Measurements from ENCODE around the gene MACROD2. TPM values are rescaled to one million over a fixed set of nuclear protein-coding genes. Genes with fewer than 3 reads are reported as not detected.

The MACROD2 gene
- polyA plus RNA-seq, 4 donors: 1.00 to 4.8 (median 1.4) TPM

GRCh38 chr20:15060265-15061060, 1065.1 kb downstream of the MACROD2 start:
- Histone ChIP-seq H3K27ac (ENCODE audit: low read depth in 1 of 3, low read length in 2 of 3) (no peak overlapping the region), H3K9me3 (ENCODE audit: control insufficient read depth in 2 of 2, insufficient read depth in 1 of 2, low read depth in 1 of 2, low read length in 1 of 2) (no peaks in the 10 kb centered on the region), H3K36me3 (ENCODE audit: control insufficient read depth in 3 of 3, insufficient read depth in 2 of 3, low read depth in 1 of 3, low read length in 3 of 3) (no peaks in the 10 kb centered on the region), H3K4me1 (ENCODE audit: control insufficient read depth in 3 of 3, insufficient read depth in 2 of 3, low read depth in 1 of 3, low read length in 2 of 3) (no peaks in the 10 kb centered on the region), H3K4me3 (ENCODE audit: low read depth in 1 of 3, low read length in 3 of 3) (no peak overlapping the region), H3K27me3 (ENCODE audit: control insufficient read depth in 3 of 3, insufficient read depth in 3 of 3, low read length in 3 of 3) (no peaks in the 10 kb centered on the region)
- WGBS, 3 donors: 81 to 87% (median 84%) methylated on average over 8 of the region's 8 CpGs
- FAIRE-seq: no peak
- no peak for DNase-seq

GRCh38 chr20:15061061-15061430, 1065.7 kb downstream of the MACROD2 start:
- no peaks in the 10 kb centered on the region for H3K27me3 ChIP-seq (ENCODE audit: control insufficient read depth in 3 of 3, insufficient read depth in 3 of 3, low read length in 3 of 3)
- no peak for DNase-seq
- no peak overlapping the region for H3K4me3 ChIP-seq (ENCODE audit: low read depth in 1 of 3, low read length in 3 of 3)
- FAIRE-seq: no peak
- H3K9me3 ChIP-seq (ENCODE audit: control insufficient read depth in 2 of 2, insufficient read depth in 1 of 2, low read depth in 1 of 2, low read length in 1 of 2): no peaks in the 10 kb centered on the region
- no peaks in the 10 kb centered on the region for H3K4me1 ChIP-seq (ENCODE audit: control insufficient read depth in 3 of 3, insufficient read depth in 2 of 3, low read depth in 1 of 3, low read length in 2 of 3)
- H3K27ac ChIP-seq (ENCODE audit: low read depth in 1 of 3, low read length in 2 of 3): no peak overlapping the region
- H3K36me3 ChIP-seq (ENCODE audit: control insufficient read depth in 3 of 3, insufficient read depth in 2 of 3, low read depth in 1 of 3, low read length in 3 of 3): no peaks in the 10 kb centered on the region
- 75 to 92% (median 79%) methylated on average over 2 of the region's 2 CpGs for WGBS, 3 donors

- WGBS, 3 donors: 83 to 96% (median 88%) methylated on average over 1 of the region's 1 CpG
- no peak for DNase-seq
- Histone ChIP-seq H3K4me1 (ENCODE audit: control insufficient read depth in 3 of 3, insufficient read depth in 2 of 3, low read depth in 1 of 3, low read length in 2 of 3) (no peaks in the 10 kb centered on the region), H3K36me3 (ENCODE audit: control insufficient read depth in 3 of 3, insufficient read depth in 2 of 3, low read depth in 1 of 3, low read length in 3 of 3) (no peaks in the 10 kb centered on the region), H3K27me3 (ENCODE audit: control insufficient read depth in 3 of 3, insufficient read depth in 3 of 3, low read length in 3 of 3) (no peaks in the 10 kb centered on the region), H3K9me3 (ENCODE audit: control insufficient read depth in 2 of 2, insufficient read depth in 1 of 2, low read depth in 1 of 2, low read length in 1 of 2) (no peaks in the 10 kb centered on the region), H3K27ac (ENCODE audit: low read depth in 1 of 3, low read length in 2 of 3) (no peak overlapping the region), H3K4me3 (ENCODE audit: low read depth in 1 of 3, low read length in 3 of 3) (no peak overlapping the region)
- FAIRE-seq: no peak
Measured at GRCh38 chr20:15061955-15062354, 1066.6 kb downstream of the MACROD2 start.

GRCh38 chr20:15063081-15063480, 1067.8 kb downstream of the MACROD2 start:
- no peak overlapping the region for H3K4me3 ChIP-seq (ENCODE audit: low read depth in 1 of 3, low read length in 3 of 3)
- H3K27me3 ChIP-seq (ENCODE audit: control insufficient read depth in 3 of 3, insufficient read depth in 3 of 3, low read length in 3 of 3): no peaks in the 10 kb centered on the region
- no peaks in the 10 kb centered on the region for H3K4me1 ChIP-seq (ENCODE audit: control insufficient read depth in 3 of 3, insufficient read depth in 2 of 3, low read depth in 1 of 3, low read length in 2 of 3)
- H3K9me3 ChIP-seq (ENCODE audit: control insufficient read depth in 2 of 2, insufficient read depth in 1 of 2, low read depth in 1 of 2, low read length in 1 of 2): no peaks in the 10 kb centered on the region
- no peak overlapping the region for H3K27ac ChIP-seq (ENCODE audit: low read depth in 1 of 3, low read length in 2 of 3)
- FAIRE-seq (no peak), DNase-seq (no peak)
- H3K36me3 ChIP-seq (ENCODE audit: control insufficient read depth in 3 of 3, insufficient read depth in 2 of 3, low read depth in 1 of 3, low read length in 3 of 3): no peaks in the 10 kb centered on the region
- WGBS, 3 donors: 68 to 80% (median 75%) methylated on average over 3 of the region's 3 CpGs

GRCh38 chr20:15064741-15065140, 1069.4 kb downstream of the MACROD2 start:
- no peaks in the 10 kb centered on the region for H3K4me1 ChIP-seq (ENCODE audit: control insufficient read depth in 3 of 3, insufficient read depth in 2 of 3, low read depth in 1 of 3, low read length in 2 of 3)
- no peak overlapping the region for H3K4me3 ChIP-seq (ENCODE audit: low read depth in 1 of 3, low read length in 3 of 3)
- peaks cover 0 to 2% (median 0%) of the 10 kb centered on the region in 3 donors for H3K27me3 ChIP-seq (ENCODE audit: control insufficient read depth in 3 of 3, insufficient read depth in 3 of 3, low read length in 3 of 3)
- H3K9me3 ChIP-seq (ENCODE audit: control insufficient read depth in 2 of 2, insufficient read depth in 1 of 2, low read depth in 1 of 2, low read length in 1 of 2): peaks cover 0 to 4% of the 10 kb centered on the region in 2 donors
- whole genome bisulfite sequencing, 3 donors: 82 to 90% (median 88%) methylated on average over 5 of the region's 5 CpGs
- H3K27ac ChIP-seq (ENCODE audit: low read depth in 1 of 3, low read length in 2 of 3): no peak overlapping the region
- H3K36me3 ChIP-seq (ENCODE audit: control insufficient read depth in 3 of 3, insufficient read depth in 2 of 3, low read depth in 1 of 3, low read length in 3 of 3): no peaks in the 10 kb centered on the region
- FAIRE-seq: no peak
- DNase-seq: no peak

GRCh38 chr20:15065794-15066193, 1070.5 kb downstream of the MACROD2 start:
- H3K9me3 ChIP-seq (ENCODE audit: control insufficient read depth in 2 of 2, insufficient read depth in 1 of 2, low read depth in 1 of 2, low read length in 1 of 2): peaks cover 0 to 6% of the 10 kb centered on the region in 2 donors
- DNase-seq (no peak), FAIRE-seq (no peak)
- no peaks in the 10 kb centered on the region for H3K36me3 ChIP-seq (ENCODE audit: control insufficient read depth in 3 of 3, insufficient read depth in 2 of 3, low read depth in 1 of 3, low read length in 3 of 3)
- no peak overlapping the region for H3K27ac ChIP-seq (ENCODE audit: low read depth in 1 of 3, low read length in 2 of 3)
- 76 to 90% (median 87%) methylated on average over 3 of the region's 3 CpGs for WGBS, 3 donors
- peaks cover 0 to 2% (median 0%) of the 10 kb centered on the region in 3 donors for H3K27me3 ChIP-seq (ENCODE audit: control insufficient read depth in 3 of 3, insufficient read depth in 3 of 3, low read length in 3 of 3)
- H3K4me3 ChIP-seq (ENCODE audit: low read depth in 1 of 3, low read length in 3 of 3): no peak overlapping the region
- no peaks in the 10 kb centered on the region for H3K4me1 ChIP-seq (ENCODE audit: control insufficient read depth in 3 of 3, insufficient read depth in 2 of 3, low read depth in 1 of 3, low read length in 2 of 3)

- FAIRE-seq (no peak), DNase-seq (no peak)
- Histone ChIP-seq H3K4me1 (ENCODE audit: control insufficient read depth in 3 of 3, insufficient read depth in 2 of 3, low read depth in 1 of 3, low read length in 2 of 3) (no peaks in the 10 kb centered on the region), H3K4me3 (ENCODE audit: low read depth in 1 of 3, low read length in 3 of 3) (no peak overlapping the region), H3K27ac (ENCODE audit: low read depth in 1 of 3, low read length in 2 of 3) (no peak overlapping the region), H3K27me3 (ENCODE audit: control insufficient read depth in 3 of 3, insufficient read depth in 3 of 3, low read length in 3 of 3) (peaks cover 0 to 2% (median 0%) of the 10 kb centered on the region in 3 donors), H3K9me3 (ENCODE audit: control insufficient read depth in 2 of 2, insufficient read depth in 1 of 2, low read depth in 1 of 2, low read length in 1 of 2) (peaks cover 0 to 6% of the 10 kb centered on the region in 2 donors), H3K36me3 (ENCODE audit: control insufficient read depth in 3 of 3, insufficient read depth in 2 of 3, low read depth in 1 of 3, low read length in 3 of 3) (no peaks in the 10 kb centered on the region)
Measured at GRCh38 chr20:15068486-15068885, 1073.2 kb downstream of the MACROD2 start.

GRCh38 chr20:15069355-15069754, 1074.0 kb downstream of the MACROD2 start:
- no peaks in the 10 kb centered on the region for H3K4me1 ChIP-seq (ENCODE audit: control insufficient read depth in 3 of 3, insufficient read depth in 2 of 3, low read depth in 1 of 3, low read length in 2 of 3)
- peaks cover 0 to 6% of the 10 kb centered on the region in 2 donors for H3K9me3 ChIP-seq (ENCODE audit: control insufficient read depth in 2 of 2, insufficient read depth in 1 of 2, low read depth in 1 of 2, low read length in 1 of 2)
- no peak for FAIRE-seq
- DNase-seq: no peak
- no peak overlapping the region for H3K27ac ChIP-seq (ENCODE audit: low read depth in 1 of 3, low read length in 2 of 3)
- H3K36me3 ChIP-seq (ENCODE audit: control insufficient read depth in 3 of 3, insufficient read depth in 2 of 3, low read depth in 1 of 3, low read length in 3 of 3): no peaks in the 10 kb centered on the region
- no peak overlapping the region for H3K4me3 ChIP-seq (ENCODE audit: low read depth in 1 of 3, low read length in 3 of 3)
- H3K27me3 ChIP-seq (ENCODE audit: control insufficient read depth in 3 of 3, insufficient read depth in 3 of 3, low read length in 3 of 3): peaks cover 0 to 2% (median 0%) of the 10 kb centered on the region in 3 donors
- WGBS, 3 donors: 75 to 95% (median 91%) methylated on average over 2 of the region's 2 CpGs
